PC-3 (cell line): ENCODE results near the gene PRICKLE2. TPM values are rescaled to one million over a fixed set of nuclear protein-coding genes. Genes with fewer than 3 reads are reported as not detected.

ENCODE experiments used
- ATAC-seq: fragments of 200-7000 bp; cut with Tn5 transposase; 2 replicates; pipeline ENCODE4 v1.9.1; 2020; ENCODE audit warnings: mild to moderate bottlenecking, moderate library complexity
- BruUV-seq: library from RNA; stranded (reverse); fragments of 400-500 nt; replicated peaks from 2 replicates; lab custom pipeline; 2021; lab: Mats Ljungman, UMichigan
- CTCF ChIA-PET: fragments of 300-600 bp; sonication (Branson Sonifier 250); formaldehyde crosslinking; loops from one replicate; lab custom pipeline; 2022; ENCODE audit warnings: antibody characterized with exemption; lab: Charles Lee
- POLR2A ChIA-PET: fragments of 300-600 bp; sonication (Branson Sonifier 250); formaldehyde crosslinking; loops from one replicate; lab custom pipeline; 2022; ENCODE audit warnings: antibody characterized with exemption; ENCODE audit not compliant: unreplicated experiment; lab: Charles Lee
- DNase-seq: peaks from one replicate; pipeline ENCODE4 v3.0.0-alpha.2; 2015
- H2AFZ ChIP-seq: fragments of 300-600 bp; sonication (generic); 2 replicates; pipeline ENCODE4 v1.6.0; 2016; ENCODE audit warnings: antibody characterized with exemption, low read length
- H3F3A ChIP-seq: fragments of 300-600 bp; sonication (generic); one replicate; pipeline ENCODE4 v1.6.0; 2017; ENCODE audit warnings: antibody characterized with exemption, low read length, control low read depth, mild to moderate bottlenecking; ENCODE audit not compliant: unreplicated experiment
- H3K27ac ChIP-seq: fragments of 300-600 bp; sonication (generic); 2 replicates; pipeline ENCODE4 v1.5.1; 2016; ENCODE audit warnings: mild to moderate bottlenecking, low read length
- H3K27me3 ChIP-seq: fragments of 300-600 bp; sonication (generic); 2 replicates; pipeline ENCODE4 v1.6.1; 2016; ENCODE audit warnings: low read length, mixed read lengths
- H3K36me3 ChIP-seq: fragments of 300-600 bp; sonication (generic); 2 replicates; pipeline ENCODE4 v1.6.1; 2016; ENCODE audit warnings: low read depth, mixed run types, low read length, mixed read lengths
- H3K4me1 ChIP-seq: fragments of 300-600 bp; sonication (generic); 2 replicates; pipeline ENCODE4 v1.5.1; 2016; ENCODE audit warnings: low read length; ENCODE audit not compliant: insufficient read depth
- H3K4me2 ChIP-seq: fragments of 300-600 bp; sonication (generic); 2 replicates; pipeline ENCODE4 v1.6.0; 2016; ENCODE audit warnings: low read length
- H3K4me3 ChIP-seq: fragments of 300-600 bp; sonication (generic); 2 replicates; pipeline ENCODE4 v1.5.1; 2016; ENCODE audit warnings: mild to moderate bottlenecking, low read length, mixed read lengths
- H3K79me2 ChIP-seq: fragments of 300-600 bp; sonication (generic); 2 replicates; pipeline ENCODE4 v1.6.1; 2017; ENCODE audit warnings: low read length, mixed read lengths
- H3K9ac ChIP-seq: fragments of 300-600 bp; sonication (generic); 2 replicates; pipeline ENCODE4 v1.6.0; 2016; ENCODE audit warnings: mild to moderate bottlenecking, low read length
- H3K9me2 ChIP-seq: fragments of 300-600 bp; sonication (generic); replicated peaks from 2 replicates; pipeline ENCODE4 v1.6.1; 2016; ENCODE audit warnings: mixed run types, low read length, mixed read lengths
- H3K9me3 ChIP-seq: fragments of 300-600 bp; sonication (generic); 2 replicates; pipeline ENCODE4 v1.6.1; 2016; ENCODE audit warnings: low read length, mixed read lengths
- H4K20me1 ChIP-seq: fragments of 300-600 bp; sonication (generic); 2 replicates; pipeline ENCODE4 v1.6.1; 2016; ENCODE audit warnings: low read length, mixed read lengths
- CTCF ChIP-seq: fragments of 300-600 bp; sonication (generic); conservative IDR thresholded peaks from 2 replicates; pipeline ENCODE4 v1.5.1; 2017; ENCODE audit warnings: antibody characterized with exemption, low read depth, mild to moderate bottlenecking, low read length
- EZH2 ChIP-seq: fragments of 300-600 bp; sonication (generic); IDR thresholded peaks from one replicate; pipeline ENCODE4 v1.6.1; 2017; ENCODE audit warnings: antibody characterized with exemption, mild to moderate bottlenecking, low read length; ENCODE audit not compliant: unreplicated experiment
- EZH2phosphoT487 ChIP-seq: fragments of 300-600 bp; sonication (generic); IDR thresholded peaks from 2 replicates; pipeline ENCODE4 v1.6.1; 2018; ENCODE audit warnings: mild to moderate bottlenecking, antibody characterized with exemption, low read length, borderline replicate concordance
- intact Hi-C: fragments of 100-400 bp; cut with micrococcal nuclease; formaldehyde crosslinking; loops from 2 replicates; pipeline ENCODE4 v1.9.0; 2023
- total RNA-seq: library from RNA; depleted of rRNA; stranded (reverse); fragments of >200 nt; gene quantifications from 2 replicates; pipeline ENCODE4 v1.2.3, GENCODE V29; 2014

The PRICKLE2 gene
- total RNA-seq, 1 experiment from 2014 or later = 1.8 TPM

- H4K20me1 ChIP-seq = no peaks in the 10 kb centered on the region
- H2AFZ ChIP-seq = no peak overlapping the region
- H3K9me2 ChIP-seq = no peaks in the 10 kb centered on the region
- intact Hi-C loops = loop anchor here (2.0 to 5.0 kb wide), 2 partner anchors 65 to 237 kb away; no protein-coding TSS in a partner anchor
- no TSS peak for BruUV-seq
- ChIA-PET CTCF (no interaction called here), POLR2A (no interaction called here)
- no peaks in the 10 kb centered on the region for H3K79me2 ChIP-seq
- no peaks in the 10 kb centered on the region for H3K36me3 ChIP-seq
- DNase-seq = no peak
- H3K4me1 ChIP-seq = peaks cover 56% of the 10 kb centered on the region
- H3K9ac ChIP-seq = no peak overlapping the region
- no peak overlapping the region for H3K4me2 ChIP-seq
- H3K27ac ChIP-seq = no peak overlapping the region
- no peaks in the 10 kb centered on the region for H3K27me3 ChIP-seq
- no peak for ATAC-seq
- no peaks in the 10 kb centered on the region for H3K9me3 ChIP-seq
- TF ChIP-seq CTCF (no peak), EZH2phosphoT487 (no peak), EZH2 (no peak)
- no peaks in the 10 kb centered on the region for H3F3A ChIP-seq
- no peak overlapping the region for H3K4me3 ChIP-seq
Observed at GRCh38 chr3:64160000-64160695, 65.1 kb downstream of the PRICKLE2 start.

- DNase-seq (peak; percentile 64), ATAC-seq (0 out of 2 replicates have a peak, but pooled peaks have one; percentile 8)
- intact Hi-C loops = no loop called here
- BruUV-seq = no TSS peak
- peaks cover 45% of the 10 kb centered on the region for H3K4me1 ChIP-seq
- ChIA-PET POLR2A (interaction anchor here (0.7 kb wide), 1 partner anchor 109 kb away, joined by 4 read pairs; no protein-coding TSS in a partner anchor), CTCF (no interaction called here)
- H3K4me2 ChIP-seq = peak overlapping the region; percentile 22; the same call in 1 of the 2 replicates
- H3K9me2 ChIP-seq = no peaks in the 10 kb centered on the region
- H3K4me3 ChIP-seq = no peak overlapping the region
- no peaks in the 10 kb centered on the region for H4K20me1 ChIP-seq
- no peaks in the 10 kb centered on the region for H3K79me2 ChIP-seq
- peak overlapping the region; percentile 85 for H3K27ac ChIP-seq
- no peak for TF ChIP-seq EZH2
- TF ChIP-seq EZH2phosphoT487 = no peak
- TF ChIP-seq CTCF = no peak
- H3K36me3 ChIP-seq = no peaks in the 10 kb centered on the region
- H2AFZ ChIP-seq = no peak overlapping the region
- H3K9ac ChIP-seq = peak overlapping the region; percentile 59; the same call in 1 of the 2 replicates
- H3F3A ChIP-seq = no peaks in the 10 kb centered on the region
- H3K9me3 ChIP-seq = no peaks in the 10 kb centered on the region
- no peaks in the 10 kb centered on the region for H3K27me3 ChIP-seq
Observed at GRCh38 chr3:64158334-64158733, 66.9 kb downstream of the PRICKLE2 start.
